Activated CD4-positive, alpha-beta T cell treated with anti-CD3 and anti-CD28 coated beads for 1 hour (primary cell): ENCODE data around the gene RNF130.
"Not testable (repeated sequence)": the region's sequence is repeated elsewhere in the genome, so short reads cannot be mapped to it uniquely, and the experiment has no call there.

Source experiments
- DNase-seq: peaks from one replicate; pipeline ENCODE4 v3.0.0-alpha.2; 2020

The RNF130 gene

GRCh38 chr5:180012316-180012715, 59.2 kb downstream of the RNF130 start:
- no peak for DNase-seq

- DNase-seq, result no peak
These were observed 60.9 kb downstream of the RNF130 start for GRCh38 chr5:180010636-180011035.

- no peak for DNase-seq
These were observed 62.0 kb downstream of the RNF130 start for GRCh38 chr5:180009581-180009980.

- no peak for DNase-seq
These were observed 63.1 kb downstream of the RNF130 start for GRCh38 chr5:180008433-180008832.

- DNase-seq, result no peak
These were observed 64.0 kb downstream of the RNF130 start for GRCh38 chr5:180007582-180007981.

GRCh38 chr5:180006141-180006540, 65.4 kb downstream of the RNF130 start:
- no peak for DNase-seq

- no peak for DNase-seq
These were observed 68.4 kb downstream of the RNF130 start for GRCh38 chr5:180003127-180003526.

- no peak for DNase-seq
These were observed 69.8 kb downstream of the RNF130 start for GRCh38 chr5:180001742-180002141.

- no peak for DNase-seq
These were observed 70.4 kb downstream of the RNF130 start for GRCh38 chr5:180001136-180001535.

- DNase-seq, result no peak
These were observed 73.1 kb downstream of the RNF130 start for GRCh38 chr5:179998485-179998884.

GRCh38 chr5:179994583-179995323, 76.8 kb downstream of the RNF130 start:
- no peak for DNase-seq

- not testable (repeated sequence) for DNase-seq
These were observed 78.7 kb downstream of the RNF130 start for GRCh38 chr5:179992855-179993254.

- DNase-seq, result no peak
These were observed 80.5 kb downstream of the RNF130 start for GRCh38 chr5:179991106-179991505.

GRCh38 chr5:179990525-179990924, 81.0 kb downstream of the RNF130 start:
- DNase-seq, result not testable (repeated sequence)

GRCh38 chr5:179986328-179986727, 85.2 kb downstream of the RNF130 start:
- DNase-seq, result no peak

GRCh38 chr5:179981636-179982035, 89.9 kb downstream of the RNF130 start:
- DNase-seq, result no peak

- no peak for DNase-seq
These were observed 90.8 kb downstream of the RNF130 start for GRCh38 chr5:179980767-179981166.

GRCh38 chr5:179978792-179979191, 92.8 kb downstream of the RNF130 start:
- DNase-seq, result no peak

- no peak for DNase-seq
These were observed 95.8 kb downstream of the RNF130 start for GRCh38 chr5:179975713-179976134.

GRCh38 chr5:179974946-179975712, 96.4 kb downstream of the RNF130 start:
- no peak for DNase-seq

GRCh38 chr5:179974246-179974945, 97.2 kb downstream of the RNF130 start:
- DNase-seq, result no peak

- no peak for DNase-seq
These were observed 98.2 kb downstream of the RNF130 start for GRCh38 chr5:179973391-179973790.

GRCh38 chr5:179969110-179969509, 102.4 kb downstream of the RNF130 start:
- no peak for DNase-seq

GRCh38 chr5:179967489-179967888, 104.1 kb downstream of the RNF130 start:
- DNase-seq, result no peak
